DND-41 (cell line): ENCODE data around the gene ABCC10.

Source experiments
- ATAC-seq: fragments of 200-7000 bp; cut with Tn5 transposase; 3 replicates; pipeline ENCODE4 v1.9.1; 2021; ENCODE audit warnings: low read depth; ENCODE audit not compliant: insufficient read depth
- DNase-seq: peaks from one replicate; pipeline ENCODE4 v3.0.0-alpha.2; 2020
- H2AFZ ChIP-seq: 2 replicates; pipeline ENCODE4 v1.6.0; 2012; ENCODE audit warnings: low read depth, low read length
- H3K27ac ChIP-seq: 2 replicates; pipeline ENCODE4 v1.5.1; 2012; ENCODE audit warnings: low read length, inconsistent platforms
- H3K27me3 ChIP-seq: fragments of 200-600 bp; sonication (generic); 2 replicates; pipeline ENCODE4 v1.6.0; 2012; ENCODE audit warnings: low read length, mild to moderate bottlenecking, inconsistent platforms; ENCODE audit not compliant: insufficient read depth, poor library complexity
- H3K36me3 ChIP-seq: 2 replicates; pipeline ENCODE4 v1.5.1; 2012; ENCODE audit warnings: low read length, inconsistent platforms; ENCODE audit not compliant: insufficient read depth
- H3K4me1 ChIP-seq: 2 replicates; pipeline ENCODE4 v1.5.1; 2012; ENCODE audit warnings: mild to moderate bottlenecking, low read length; ENCODE audit not compliant: insufficient read depth
- H3K4me2 ChIP-seq: 2 replicates; pipeline ENCODE4 v1.6.0; 2012; ENCODE audit warnings: mild to moderate bottlenecking, moderate library complexity, low read length, inconsistent platforms; ENCODE audit not compliant: insufficient read depth
- H3K4me3 ChIP-seq, 2 experiments: fragments of 200-600 bp in 1 of 2; shearing (Covaris generic) in 1 of 2; 2 replicates each; pipeline ENCODE4 v1.5.1; 2012 to 2016; ENCODE audit warnings: inconsistent platforms in 2 of 2, low read length in 2 of 2, mild to moderate bottlenecking in 2 of 2, low read depth in 1 of 2, moderate library complexity in 1 of 2
- H3K79me2 ChIP-seq: 2 replicates; pipeline ENCODE4 v1.6.0; 2012; ENCODE audit warnings: low read length, inconsistent platforms; ENCODE audit not compliant: insufficient read depth
- H3K9ac ChIP-seq: 2 replicates; pipeline ENCODE4 v1.6.0; 2012; ENCODE audit warnings: low read depth, mild to moderate bottlenecking, inconsistent platforms, low read length, moderate library complexity
- H3K9me3 ChIP-seq: 2 replicates; pipeline ENCODE4 v1.5.1; 2012; ENCODE audit warnings: low read length, moderate library complexity, mild to moderate bottlenecking, inconsistent platforms; ENCODE audit not compliant: insufficient read depth, severe bottlenecking
- H4K20me1 ChIP-seq: 2 replicates; pipeline ENCODE4 v1.6.0; 2012; ENCODE audit warnings: low read length; ENCODE audit not compliant: insufficient read depth
- EZH2 ChIP-seq: IDR thresholded peaks from 3 replicates; pipeline ENCODE4 v1.6.1; 2012; ENCODE audit warnings: borderline replicate concordance, low read depth, mild to moderate bottlenecking, moderate library complexity, low read length, inconsistent platforms; ENCODE audit not compliant: severe bottlenecking
- TF ChIP-seq, protein P1 (sequence below): IDR thresholded peaks from 2 replicates; pipeline ENCODE4 v1.5.1; 2012; ENCODE audit warnings: borderline replicate concordance, low read length, moderate library complexity, mild to moderate bottlenecking; ENCODE audit not compliant: poor library complexity, severe bottlenecking; ENCODE audit errors: extremely low read depth

Gene ABCC10

GRCh38 chr6:43395776-43396175, 31.6 kb upstream of the ABCC10 start:
- H2AFZ ChIP-seq: no peak overlapping the region

GRCh38 chr6:43396408-43397149, 30.8 kb upstream of the ABCC10 start:
- Histone ChIP-seq H3K4me2 (no peak overlapping the region), H3K36me3 (no peaks in the 10 kb centered on the region), H3K27ac (no peak overlapping the region), H2AFZ (no peak overlapping the region), H3K9me3 (no peaks in the 10 kb centered on the region), H3K27me3 (peaks cover 24% of the 10 kb centered on the region), H3K4me3 (no peak overlapping the region), H3K4me1 (peaks cover 3% of the 10 kb centered on the region; the same call in 1 of the 2 replicates), H3K79me2 (no peaks in the 10 kb centered on the region), H3K9ac (no peak overlapping the region), H4K20me1 (no peaks in the 10 kb centered on the region; the same call in 1 of the 2 replicates)
- ATAC-seq (no peak), DNase-seq (no peak)
- TF ChIP-seq, protein P1, sequence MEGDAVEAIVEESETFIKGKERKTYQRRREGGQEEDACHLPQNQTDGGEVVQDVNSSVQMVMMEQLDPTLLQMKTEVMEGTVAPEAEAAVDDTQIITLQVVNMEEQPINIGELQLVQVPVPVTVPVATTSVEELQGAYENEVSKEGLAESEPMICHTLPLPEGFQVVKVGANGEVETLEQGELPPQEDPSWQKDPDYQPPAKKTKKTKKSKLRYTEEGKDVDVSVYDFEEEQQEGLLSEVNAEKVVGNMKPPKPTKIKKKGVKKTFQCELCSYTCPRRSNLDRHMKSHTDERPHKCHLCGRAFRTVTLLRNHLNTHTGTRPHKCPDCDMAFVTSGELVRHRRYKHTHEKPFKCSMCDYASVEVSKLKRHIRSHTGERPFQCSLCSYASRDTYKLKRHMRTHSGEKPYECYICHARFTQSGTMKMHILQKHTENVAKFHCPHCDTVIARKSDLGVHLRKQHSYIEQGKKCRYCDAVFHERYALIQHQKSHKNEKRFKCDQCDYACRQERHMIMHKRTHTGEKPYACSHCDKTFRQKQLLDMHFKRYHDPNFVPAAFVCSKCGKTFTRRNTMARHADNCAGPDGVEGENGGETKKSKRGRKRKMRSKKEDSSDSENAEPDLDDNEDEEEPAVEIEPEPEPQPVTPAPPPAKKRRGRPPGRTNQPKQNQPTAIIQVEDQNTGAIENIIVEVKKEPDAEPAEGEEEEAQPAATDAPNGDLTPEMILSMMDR: no peak
- TF ChIP-seq EZH2: no peak

More at GRCh38 chr6:43395776-43396175, 31.6 kb upstream of the ABCC10 start:
- no peak for DNase-seq
- H3K27me3 ChIP-seq: peaks cover 31% of the 10 kb centered on the region
- no peak overlapping the region for H3K27ac ChIP-seq
- H3K9ac ChIP-seq: no peak overlapping the region
- TF ChIP-seq, protein P1: no peak
- no peak for TF ChIP-seq EZH2
- no peaks in the 10 kb centered on the region for H3K79me2 ChIP-seq
- no peak overlapping the region for H3K4me3 ChIP-seq
- H3K4me2 ChIP-seq: no peak overlapping the region
- peaks cover 11% of the 10 kb centered on the region; the same call in 1 of the 2 replicates for H3K4me1 ChIP-seq
- ATAC-seq: no peak
- H3K36me3 ChIP-seq: no peaks in the 10 kb centered on the region
- H3K9me3 ChIP-seq: no peaks in the 10 kb centered on the region
- H4K20me1 ChIP-seq: no peaks in the 10 kb centered on the region; the same call in 1 of the 2 replicates

GRCh38 chr6:43399932-43400487, 27.3 kb upstream of the ABCC10 start:
- Histone ChIP-seq H3K9ac (no peak overlapping the region), H3K4me2 (no peak overlapping the region), H3K27ac (no peak overlapping the region), H3K4me1 (no peaks in the 10 kb centered on the region), H3K79me2 (no peaks in the 10 kb centered on the region), H3K4me3 (no peak overlapping the region), H3K36me3 (no peaks in the 10 kb centered on the region), H4K20me1 (no peaks in the 10 kb centered on the region), H3K27me3 (peaks cover 14% of the 10 kb centered on the region), H3K9me3 (no peaks in the 10 kb centered on the region), H2AFZ (no peak overlapping the region)
- ATAC-seq (no peak), DNase-seq (no peak)
- TF ChIP-seq, protein P1: no peak
- TF ChIP-seq EZH2: no peak
